T-helper 1 cell treated with Interleukin-12 subunit alpha and Interleukin-12 subunit beta and Interleukin-4 antibody, amounts not matched to agents 30 ng/mL and 1 ng/mL, for 36 hours (primary cell): ENCODE data around the gene SELENOH. TPM values are rescaled to one million over a fixed set of nuclear protein-coding genes. Genes with fewer than 3 reads are reported as not detected.

Source experiments
- intact Hi-C: fragments of 100-400 bp; cut with micrococcal nuclease; formaldehyde crosslinking; loops from one replicate; pipeline ENCODE4 v1.15.1; 2024
- total RNA-seq: library from RNA; stranded (reverse); gene quantifications from 2 replicates; pipeline ENCODE4 v1.2.3, GENCODE V29; 2022

SELENOH gene
- total RNA-seq, 1 donor from 2014 or later = 160 TPM

DNA sequence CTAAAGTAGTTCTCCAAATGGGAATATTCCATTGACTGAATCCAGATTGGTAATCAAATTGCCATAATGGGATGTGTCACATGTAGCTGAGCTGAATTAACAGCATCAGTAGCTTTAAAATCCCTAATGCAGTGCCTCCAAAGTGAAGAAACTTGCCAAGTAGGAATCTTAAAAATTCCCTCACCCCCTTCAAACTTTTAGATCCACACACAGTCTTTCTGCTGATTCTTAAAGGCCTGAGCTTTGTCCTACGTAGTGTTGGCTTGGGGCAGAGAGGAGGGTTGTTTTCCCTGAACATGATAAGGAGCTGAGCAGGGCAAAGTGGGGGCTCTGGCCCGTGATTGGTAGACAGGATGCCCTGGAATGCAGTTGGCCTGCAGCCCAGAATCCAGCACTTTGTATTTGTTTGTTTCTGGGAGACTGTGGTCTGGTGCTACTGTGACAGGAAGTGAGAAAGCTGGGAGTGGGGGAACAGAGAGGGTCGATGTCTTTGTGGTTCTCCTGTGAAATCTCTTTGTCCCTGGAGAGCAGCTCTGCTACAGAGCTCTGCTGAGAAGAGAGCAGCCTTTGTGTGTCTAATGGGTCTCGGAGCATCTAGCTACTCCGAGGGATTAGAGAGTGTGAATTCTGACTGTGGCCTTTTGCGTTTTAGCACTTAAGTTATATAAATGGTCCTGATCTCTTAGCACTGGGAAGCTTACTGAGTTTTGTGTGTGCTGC, 37.2 kb downstream of the SELENOH start:
- intact Hi-C loops = no loop called here

DNA sequence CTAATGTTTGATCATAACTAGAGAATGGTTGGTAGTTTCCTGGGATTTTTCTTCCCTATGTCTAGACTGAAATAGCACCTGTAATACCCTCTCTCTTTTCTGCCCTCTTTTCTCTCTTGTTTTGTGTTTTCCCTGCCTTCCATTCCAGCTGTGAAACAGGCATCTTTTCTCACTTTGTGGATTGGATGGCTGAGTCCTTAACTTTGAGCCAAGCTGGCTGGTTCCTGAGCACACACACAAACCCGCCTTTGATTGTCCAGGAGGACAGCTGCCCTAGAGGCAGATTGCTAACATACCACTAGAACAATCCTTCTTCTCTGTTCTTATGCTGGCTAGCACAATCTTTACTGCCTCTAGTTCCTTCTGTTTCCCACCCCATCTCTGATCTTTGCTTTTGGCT, 38.0 kb downstream of the SELENOH start:
- intact Hi-C loops = no loop called here

DNA sequence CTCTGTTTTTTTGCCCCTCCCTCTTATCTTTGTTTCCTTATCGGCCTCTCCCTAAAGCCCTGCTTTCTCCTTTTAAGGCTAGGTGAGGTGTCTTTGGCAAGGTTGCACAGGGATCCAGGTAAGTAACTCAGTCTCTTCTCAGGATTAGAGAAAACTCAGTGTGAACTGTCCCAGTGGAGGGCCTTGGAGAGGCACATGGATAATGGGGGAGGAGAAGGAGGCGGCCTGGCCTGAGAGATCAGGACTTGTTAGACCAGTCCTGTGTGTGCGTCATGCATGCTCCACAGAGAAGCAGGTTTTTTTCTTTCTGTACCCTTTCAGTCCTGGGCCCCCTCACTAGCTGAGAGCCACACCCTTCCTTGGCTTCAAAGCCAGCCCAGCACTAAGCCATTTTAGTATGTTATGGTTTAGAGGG, 40.2 kb downstream of the SELENOH start:
- intact Hi-C loops = no loop called here

DNA sequence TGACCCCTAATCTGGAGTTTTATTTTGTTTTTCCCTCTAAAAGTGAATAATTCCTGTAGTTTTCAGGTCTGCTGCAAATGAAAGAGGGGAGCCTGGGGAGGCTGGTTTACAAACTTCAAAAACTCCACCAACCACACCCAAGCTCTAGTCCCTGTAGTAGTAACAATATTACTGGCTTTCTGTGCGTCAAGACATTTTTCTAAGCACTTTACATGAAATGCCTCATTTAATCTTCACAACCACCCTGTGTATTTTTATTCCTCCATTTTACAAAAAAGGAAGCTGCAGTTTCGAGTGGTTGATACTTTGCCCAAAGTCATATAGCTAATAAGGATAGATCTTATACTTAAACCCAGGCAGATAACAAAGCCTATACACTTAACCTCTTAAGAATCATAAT, 43.8 kb downstream of the SELENOH start:
- intact Hi-C loops = no loop called here

DNA sequence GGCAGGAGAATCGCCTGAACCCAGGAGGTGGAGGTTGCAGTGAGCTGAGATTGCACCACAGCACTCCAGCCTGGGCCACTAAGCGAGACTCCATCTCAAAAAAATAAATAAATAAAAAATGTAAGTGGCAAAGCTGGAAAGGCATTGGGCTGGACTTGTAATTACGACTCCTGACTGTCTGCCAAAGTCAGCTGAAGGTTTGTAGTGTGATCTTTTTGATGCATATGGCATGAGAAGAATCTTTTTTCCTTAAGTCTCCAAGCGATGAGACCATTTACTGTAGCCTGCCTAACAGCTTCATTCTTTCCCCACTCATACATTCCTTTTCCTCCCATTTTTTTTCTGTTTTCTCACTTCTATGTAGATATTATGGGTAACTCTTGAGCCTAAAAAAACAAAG, 45.1 kb downstream of the SELENOH start:
- intact Hi-C loops = no loop called here

DNA sequence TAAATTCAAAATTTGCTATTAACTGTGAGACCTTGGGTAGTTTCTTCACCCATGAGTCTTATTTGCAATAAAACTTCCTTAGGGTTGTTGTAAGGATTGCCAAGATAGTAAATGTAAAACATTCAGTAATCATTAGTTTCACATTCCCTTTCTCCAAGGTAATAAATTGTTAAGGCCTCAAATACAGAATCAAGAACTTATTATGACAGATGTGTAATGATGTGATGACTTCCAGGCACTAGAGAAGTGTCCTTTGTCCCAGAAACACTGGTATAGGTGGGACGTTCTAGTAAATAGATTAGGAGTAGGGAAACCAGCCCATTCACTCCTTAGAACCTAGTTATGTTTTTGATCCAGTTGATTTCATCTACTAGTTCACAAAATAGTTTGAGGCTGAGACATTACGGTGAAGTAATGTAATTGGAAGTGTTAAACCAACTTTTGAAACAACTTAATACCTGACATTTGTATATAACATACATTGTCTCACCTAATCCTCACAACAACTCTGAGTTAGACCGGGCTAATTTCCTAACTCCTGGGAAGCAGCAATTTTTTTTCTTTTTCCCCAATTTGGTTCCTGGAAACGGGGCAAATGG, 45.8 kb downstream of the SELENOH start:
- intact Hi-C loops = no loop called here

DNA sequence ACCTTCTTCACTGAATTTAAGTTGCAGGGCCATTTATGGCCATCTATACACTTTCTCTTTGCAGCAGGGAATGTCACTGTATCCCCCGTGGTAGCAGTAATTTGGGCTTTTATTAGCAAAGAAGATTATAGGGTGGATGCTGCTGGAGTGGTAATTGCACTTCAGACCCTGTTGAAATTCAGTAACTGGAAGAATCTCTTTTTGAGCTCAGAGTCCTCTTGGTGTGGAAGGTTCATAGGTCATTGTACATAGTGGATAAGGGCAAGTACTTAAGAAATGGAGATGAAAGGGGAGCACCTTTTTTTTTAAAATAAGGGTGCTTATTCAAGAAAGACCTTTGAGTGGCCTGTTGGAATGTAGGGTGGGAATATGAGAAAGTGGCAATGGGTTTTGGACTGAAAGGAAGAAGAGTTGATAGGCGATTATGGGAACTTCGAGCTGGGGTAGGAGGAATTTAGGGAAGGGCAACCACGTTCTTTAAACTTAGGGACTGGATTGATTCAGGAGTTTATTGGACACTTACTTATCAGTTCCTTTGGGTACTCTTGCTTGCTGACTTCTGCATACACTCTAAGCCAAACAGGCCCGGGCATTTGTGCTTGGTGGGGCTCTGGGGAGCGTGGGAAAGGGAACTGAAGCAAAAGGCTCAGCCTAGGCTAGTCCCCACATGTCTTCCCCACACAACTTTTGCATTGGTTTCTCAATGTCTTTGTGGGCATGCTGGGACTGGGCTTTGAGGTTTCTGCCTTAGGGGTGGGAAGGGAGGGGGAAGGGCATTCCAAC, 46.8 kb downstream of the SELENOH start:
- intact Hi-C loops = no loop called here

DNA sequence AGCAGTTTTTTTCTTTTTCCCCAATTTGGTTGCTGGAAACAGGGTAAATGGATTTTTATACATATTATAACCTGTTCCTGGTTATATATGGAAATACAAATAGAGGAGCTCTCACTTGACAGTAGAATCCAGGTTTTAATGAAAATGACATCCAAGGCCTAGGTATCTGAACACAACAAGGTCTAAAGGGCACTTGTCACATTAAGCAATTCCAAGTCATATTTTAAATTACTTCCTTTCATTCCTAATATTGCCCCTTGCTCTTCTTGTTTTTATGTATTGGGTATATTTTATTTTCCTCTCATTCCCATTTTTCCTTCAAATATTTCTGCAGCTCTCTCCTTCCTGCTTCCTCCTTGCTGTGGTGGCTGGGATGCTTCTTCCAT, 47.4 kb downstream of the SELENOH start:
- intact Hi-C loops = no loop called here

DNA sequence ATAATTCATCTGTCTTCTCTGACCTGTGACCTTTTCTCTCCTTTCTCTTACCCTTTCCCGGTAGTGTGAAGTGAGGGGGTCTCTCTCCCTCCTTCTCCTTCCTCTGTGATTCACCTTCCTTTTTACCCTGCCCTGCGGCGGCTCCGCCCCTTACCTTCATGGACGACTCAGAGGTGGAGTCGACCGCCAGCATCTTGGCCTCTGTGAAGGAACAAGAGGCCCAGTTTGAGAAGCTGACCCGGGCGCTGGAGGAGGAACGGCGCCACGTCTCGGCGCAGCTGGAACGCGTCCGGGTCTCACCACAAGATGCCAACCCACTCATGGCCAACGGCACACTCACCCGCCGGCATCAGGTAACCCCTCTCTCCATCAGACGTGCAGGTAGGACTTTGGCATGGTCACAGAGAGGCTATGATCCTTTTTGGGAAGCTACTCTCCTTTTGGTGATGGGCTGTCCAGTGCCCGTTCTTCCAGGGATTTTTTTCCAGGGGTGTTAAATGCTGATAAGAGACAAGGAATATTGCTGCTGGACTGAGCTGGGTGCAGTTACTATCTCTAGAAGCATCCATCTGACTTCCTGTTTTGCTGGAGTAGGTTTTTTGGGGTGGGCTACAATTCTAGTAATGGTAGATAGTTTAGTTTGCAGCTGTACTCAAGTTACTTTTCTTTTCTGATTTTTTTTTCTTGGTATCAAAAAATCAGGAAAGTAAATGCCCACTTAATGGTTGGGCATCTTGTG, 50.2 kb downstream of the SELENOH start:
- intact Hi-C loops = loop anchor here (1.0 to 2.0 kb wide), 12 partner anchors 9 to 787 kb away; partner anchors contain the start of genes CLP1, MED19, SELENOH and SSRP1

DNA sequence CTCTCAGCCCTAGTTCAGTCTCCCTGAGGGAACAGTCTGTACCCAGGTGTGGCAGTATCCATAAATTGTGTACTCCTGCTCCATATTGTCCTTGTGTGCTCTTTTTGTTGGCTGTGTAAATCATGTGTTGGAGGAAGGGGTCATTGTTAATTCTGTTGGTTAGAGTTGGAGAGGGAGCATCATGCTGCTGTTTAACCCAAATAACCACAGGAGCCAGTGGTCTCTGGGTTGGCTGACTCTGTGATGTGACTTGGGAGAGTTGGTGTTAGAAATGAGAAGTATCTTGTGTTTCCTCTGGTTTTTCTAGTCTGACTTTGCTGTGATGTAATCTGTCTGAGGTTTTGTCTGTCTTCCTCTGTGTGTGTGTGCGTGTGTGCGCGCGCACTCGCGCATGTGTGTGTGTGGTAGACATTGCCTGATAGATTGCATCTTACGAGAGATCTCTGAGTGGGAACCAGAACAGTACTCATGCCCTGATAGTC, 50.8 kb downstream of the SELENOH start:
- intact Hi-C loops = loop anchor here (1.0 to 2.0 kb wide), 12 partner anchors 8 to 787 kb away; partner anchors contain the start of genes CLP1, MED19, SELENOH and SSRP1

DNA sequence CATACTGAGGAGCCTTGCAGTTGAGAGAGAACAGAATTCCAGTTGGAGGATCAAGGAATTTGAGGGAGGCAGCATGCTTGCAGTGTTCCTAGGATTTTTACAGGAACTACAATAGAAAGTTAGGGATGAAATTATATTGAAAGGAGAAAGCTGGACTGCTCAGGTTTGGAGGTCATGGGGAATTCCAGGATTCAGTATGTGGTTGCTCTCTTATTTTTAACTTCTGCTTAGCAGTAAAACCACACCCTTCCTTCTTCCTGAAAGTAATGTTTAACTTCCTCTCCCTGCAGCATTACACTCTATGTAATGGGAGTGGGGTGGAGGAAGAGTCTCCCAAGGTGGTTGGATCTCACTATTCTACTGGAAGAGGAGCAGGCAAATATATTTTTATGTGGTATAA, 51.6 kb downstream of the SELENOH start:
- intact Hi-C loops = loop anchor here (1.0 to 2.0 kb wide), 12 partner anchors 7 to 786 kb away; partner anchors contain the start of genes CLP1, MED19, SELENOH and SSRP1

Other genes with a start within 250 kb of the SELENOH start
- gene SLC43A1, start 225.8 kb upstream of the SELENOH start, total RNA-seq = 12.9 and 14.1 TPM in 2 replicates
- 54.1 and 60.8 TPM in 2 replicates for gene TIMM10, start 210.7 kb upstream of the SELENOH start, total RNA-seq
- gene SMTNL1, start 203.9 kb upstream of the SELENOH start, total RNA-seq = not detected in 2 replicates
- 270 and 272 TPM in 2 replicates for gene UBE2L6, start 173.8 kb upstream of the SELENOH start, total RNA-seq
- gene SERPING1, start 143.8 kb upstream of the SELENOH start, total RNA-seq = 0.22 and 0.93 TPM in 2 replicates
- gene YPEL4, start 91.6 kb upstream of the SELENOH start, total RNA-seq = 0.44 and 0.78 TPM in 2 replicates
- gene CLP1, start 83.7 kb upstream of the SELENOH start, total RNA-seq = 19.5 and 19.9 TPM in 2 replicates
- gene ZDHHC5, start 73.4 kb upstream of the SELENOH start, total RNA-seq = 84.0 and 84.4 TPM in 2 replicates
- gene MED19, start 29.3 kb upstream of the SELENOH start, total RNA-seq = 14.3 and 15.7 TPM in 2 replicates
- 76.5 and 79.2 TPM in 2 replicates for gene TMX2, start 28.9 kb upstream of the SELENOH start, total RNA-seq
- gene BTBD18, start 10.3 kb downstream of the SELENOH start, total RNA-seq = not detected in 2 replicates
- gene CTNND1, start 20.3 kb downstream of the SELENOH start, total RNA-seq = 10.1 TPM in 2 replicates